22Rv1 (cell line): ENCODE results near the gene FRRS1.

Experiments used
- ZFX ChIP-seq: fragments of 450-650 bp; IDR thresholded peaks from 2 replicates; pipeline ENCODE4 v1.6.1; 2017; ENCODE audit warnings: antibody characterized with exemption, borderline replicate concordance
- TF ChIP-seq, protein P1 (sequence below): fragments of 450-650 bp; IDR thresholded peaks from 2 replicates; pipeline ENCODE4 v1.5.1; 2017; ENCODE audit warnings: mild to moderate bottlenecking

DNA sequence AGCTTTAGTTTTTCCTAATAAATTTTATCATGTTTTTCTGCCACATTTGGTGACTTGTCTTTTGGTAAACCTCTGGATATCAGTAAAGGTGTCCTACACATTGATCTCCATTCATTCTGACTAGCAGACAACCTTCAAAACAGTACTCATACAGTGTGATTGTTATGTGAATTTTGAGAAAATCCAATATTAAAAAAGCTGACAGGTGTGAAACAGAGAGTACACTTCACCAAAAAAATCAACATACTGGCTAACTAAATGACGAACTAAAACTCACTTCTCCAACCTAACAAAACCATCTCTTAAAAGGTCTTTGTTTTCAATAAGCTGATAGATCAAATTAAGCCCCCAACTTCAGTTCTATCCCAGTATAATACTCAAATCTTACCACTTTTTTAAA is 1.5 kb downstream of the FRRS1 start:
- TF ChIP-seq, protein P1, sequence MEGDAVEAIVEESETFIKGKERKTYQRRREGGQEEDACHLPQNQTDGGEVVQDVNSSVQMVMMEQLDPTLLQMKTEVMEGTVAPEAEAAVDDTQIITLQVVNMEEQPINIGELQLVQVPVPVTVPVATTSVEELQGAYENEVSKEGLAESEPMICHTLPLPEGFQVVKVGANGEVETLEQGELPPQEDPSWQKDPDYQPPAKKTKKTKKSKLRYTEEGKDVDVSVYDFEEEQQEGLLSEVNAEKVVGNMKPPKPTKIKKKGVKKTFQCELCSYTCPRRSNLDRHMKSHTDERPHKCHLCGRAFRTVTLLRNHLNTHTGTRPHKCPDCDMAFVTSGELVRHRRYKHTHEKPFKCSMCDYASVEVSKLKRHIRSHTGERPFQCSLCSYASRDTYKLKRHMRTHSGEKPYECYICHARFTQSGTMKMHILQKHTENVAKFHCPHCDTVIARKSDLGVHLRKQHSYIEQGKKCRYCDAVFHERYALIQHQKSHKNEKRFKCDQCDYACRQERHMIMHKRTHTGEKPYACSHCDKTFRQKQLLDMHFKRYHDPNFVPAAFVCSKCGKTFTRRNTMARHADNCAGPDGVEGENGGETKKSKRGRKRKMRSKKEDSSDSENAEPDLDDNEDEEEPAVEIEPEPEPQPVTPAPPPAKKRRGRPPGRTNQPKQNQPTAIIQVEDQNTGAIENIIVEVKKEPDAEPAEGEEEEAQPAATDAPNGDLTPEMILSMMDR, result no peak
- no peak for TF ChIP-seq ZFX
